Measurements from ENCODE around the gene OAS2.
"Not testable (repeated sequence)": the region's sequence is repeated elsewhere in the genome, so short reads cannot be mapped to it uniquely, and the experiment has no call there.

The OAS2 gene

GRCh38 chr12:112985642-112986290, 7.4 kb downstream of the OAS2 start:
- no peak for DNase-seq

GRCh38 chr12:112986291-112986800, 8.0 kb downstream of the OAS2 start:
- no peak for DNase-seq

GRCh38 chr12:112987561-112987960, 9.2 kb downstream of the OAS2 start:
- DNase-seq: no peak

- no peak for DNase-seq
Measured at GRCh38 chr12:112988224-112988623, 9.9 kb downstream of the OAS2 start.

GRCh38 chr12:112988823-112989385, 10.6 kb downstream of the OAS2 start:
- not testable (repeated sequence) for DNase-seq

DNA sequence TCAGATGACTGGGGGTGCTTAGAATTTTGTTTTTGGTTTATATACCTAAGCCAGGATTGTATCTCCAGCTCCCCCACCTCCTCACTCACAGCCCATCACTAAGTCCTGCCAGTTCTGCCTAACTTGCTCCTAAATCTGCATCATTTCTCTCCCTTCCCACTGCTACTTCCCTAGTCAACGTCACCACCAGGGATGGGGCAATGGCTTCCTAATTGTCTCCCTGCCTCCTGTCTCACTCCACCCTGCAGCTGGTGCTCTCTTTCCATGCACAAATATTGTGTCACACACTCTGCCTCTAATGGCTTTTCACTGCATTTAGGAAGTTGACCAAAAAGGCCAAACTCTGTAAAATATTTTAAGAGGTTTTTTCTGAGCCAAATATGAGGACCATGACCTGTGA, 11.5 kb downstream of the OAS2 start:
- no peak for DNase-seq

DNA sequence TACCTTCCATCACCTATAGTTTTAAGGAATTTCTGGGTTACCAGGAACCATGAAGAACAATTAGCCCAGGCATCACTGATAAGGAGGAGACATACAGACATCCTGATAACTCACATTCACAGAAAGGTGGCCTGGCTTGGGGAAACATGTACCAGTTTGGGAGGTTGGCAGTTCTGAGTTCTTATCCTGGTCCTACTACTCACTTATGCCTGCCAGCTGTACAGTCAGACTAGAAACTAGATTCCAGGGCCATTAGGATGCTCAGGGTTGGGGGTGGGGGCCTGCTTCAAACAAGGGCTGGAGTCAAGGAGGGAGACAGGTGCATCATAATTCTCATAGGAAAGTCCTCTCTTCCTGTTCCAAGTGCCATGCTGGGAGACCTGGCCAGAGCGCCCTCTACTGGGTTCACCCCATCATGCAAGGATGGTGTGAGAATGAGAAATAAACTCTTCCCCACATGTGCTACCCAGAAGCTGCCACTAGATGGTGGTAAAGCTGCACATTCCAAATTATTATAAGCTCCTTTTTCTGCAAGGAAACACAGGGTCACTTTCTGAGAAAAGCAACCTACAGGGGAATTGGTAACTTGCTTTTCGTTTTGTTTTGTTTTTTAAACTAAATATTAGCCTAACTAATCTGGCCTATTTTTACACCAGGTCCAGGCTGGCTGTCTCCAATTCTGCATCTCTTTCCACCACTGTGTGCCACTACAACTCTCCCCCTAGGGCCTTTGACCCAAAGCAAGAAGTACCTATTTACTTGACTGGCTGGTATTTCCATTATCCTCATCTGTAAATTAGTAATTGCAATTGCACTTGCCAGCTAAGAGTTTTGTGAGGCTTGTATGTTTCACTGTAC, 14.5 kb downstream of the OAS2 start:
- DNase-seq: peak; percentile 33

- no peak for DNase-seq
Measured at GRCh38 chr12:112995008-112995407, 16.7 kb downstream of the OAS2 start.

GRCh38 chr12:112996501-112996900, 18.2 kb downstream of the OAS2 start:
- DNase-seq: no peak

DNA sequence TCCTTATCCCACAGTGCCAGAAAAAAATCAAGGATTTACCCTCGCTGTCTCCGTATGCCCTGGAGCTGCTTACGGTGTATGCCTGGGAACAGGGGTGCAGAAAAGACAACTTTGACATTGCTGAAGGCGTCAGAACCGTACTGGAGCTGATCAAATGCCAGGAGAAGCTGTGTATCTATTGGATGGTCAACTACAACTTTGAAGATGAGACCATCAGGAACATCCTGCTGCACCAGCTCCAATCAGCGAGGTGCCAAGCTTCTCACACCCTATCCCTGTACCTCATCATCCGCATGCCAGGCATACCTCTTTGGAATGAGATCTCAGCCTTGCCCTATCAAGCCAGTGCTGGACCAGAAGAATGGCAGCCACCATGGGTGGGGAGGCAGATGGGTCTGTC, 19.2 kb downstream of the OAS2 start:
- no peak for DNase-seq

DNA sequence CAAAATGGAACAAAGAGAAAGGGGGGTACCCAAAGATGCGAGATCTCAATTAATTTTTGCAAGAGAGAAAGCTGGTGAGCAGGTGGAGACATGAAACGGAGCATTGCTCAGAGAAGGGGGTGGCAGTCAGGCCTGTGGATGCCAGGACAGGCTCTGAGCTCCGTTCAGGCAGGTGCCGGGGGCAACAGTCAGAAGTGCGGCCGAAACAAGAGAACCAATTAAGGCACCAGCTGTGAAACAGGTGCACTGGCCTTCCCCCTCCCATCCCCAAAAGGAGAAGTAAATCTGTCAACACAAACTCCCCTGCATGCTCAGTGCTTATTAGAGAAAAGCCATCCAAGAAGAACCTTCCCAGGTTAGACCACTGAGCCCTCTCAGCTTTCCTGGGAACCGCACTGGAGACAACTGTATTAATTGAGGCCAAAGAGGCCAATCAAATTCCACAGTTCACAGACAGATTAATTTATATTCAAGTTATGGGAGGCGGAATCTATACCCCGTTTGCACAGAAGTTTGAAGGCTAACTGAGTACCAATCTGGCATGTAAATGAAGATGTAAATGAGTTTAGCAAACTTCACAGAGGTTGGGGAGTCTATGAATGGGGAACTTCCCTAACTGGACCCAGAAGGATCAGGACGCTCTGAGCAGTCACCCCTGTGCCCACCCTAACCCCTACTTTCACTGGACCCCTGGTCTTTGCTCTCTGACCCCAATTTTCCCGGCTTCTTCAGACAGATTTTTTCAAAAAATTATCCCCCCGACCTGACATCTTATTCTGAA, 20.9 kb downstream of the OAS2 start:
- no peak for DNase-seq

DNA sequence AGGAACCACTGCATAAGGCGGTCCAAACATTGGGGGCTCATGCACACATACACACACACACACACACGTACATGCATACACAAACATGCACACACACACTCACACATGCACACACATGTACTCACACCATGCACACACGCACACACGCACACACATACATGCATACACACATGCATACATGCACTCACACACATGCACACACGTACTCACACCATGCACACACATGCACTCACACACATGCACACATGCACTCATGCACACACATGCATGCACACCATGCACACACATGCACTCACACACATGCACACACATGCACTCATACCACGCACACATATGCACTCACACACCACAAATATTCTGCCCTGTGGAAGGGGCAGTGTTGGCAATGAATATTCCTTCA, 22.1 kb downstream of the OAS2 start:
- no peak for DNase-seq

DNA sequence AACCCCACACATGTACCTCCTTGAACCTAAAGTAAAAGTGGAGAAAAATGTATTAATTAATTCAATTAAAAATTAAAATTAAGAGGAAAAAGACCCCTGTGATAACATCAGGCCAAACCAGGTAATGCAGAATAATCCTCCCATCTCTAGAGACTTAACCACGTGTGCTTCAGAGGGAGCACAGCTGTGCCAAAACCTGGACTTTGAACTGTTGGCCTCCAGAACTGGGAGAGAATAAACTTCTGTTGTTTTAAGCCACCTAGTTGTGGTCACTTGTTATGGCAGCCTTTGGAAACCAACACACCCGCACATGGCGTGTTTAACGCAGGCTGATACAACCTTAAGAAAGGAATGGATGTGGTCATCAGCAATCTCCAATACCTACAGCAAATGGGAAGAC, 23.8 kb downstream of the OAS2 start:
- DNase-seq: no peak

- no peak for DNase-seq
Measured at GRCh38 chr12:113002676-113003075, 24.4 kb downstream of the OAS2 start.

GRCh38 chr12:113003636-113004035, 25.3 kb downstream of the OAS2 start:
- no peak for DNase-seq

- no peak for DNase-seq
Measured at GRCh38 chr12:113005762-113006161, 27.4 kb downstream of the OAS2 start.

DNA sequence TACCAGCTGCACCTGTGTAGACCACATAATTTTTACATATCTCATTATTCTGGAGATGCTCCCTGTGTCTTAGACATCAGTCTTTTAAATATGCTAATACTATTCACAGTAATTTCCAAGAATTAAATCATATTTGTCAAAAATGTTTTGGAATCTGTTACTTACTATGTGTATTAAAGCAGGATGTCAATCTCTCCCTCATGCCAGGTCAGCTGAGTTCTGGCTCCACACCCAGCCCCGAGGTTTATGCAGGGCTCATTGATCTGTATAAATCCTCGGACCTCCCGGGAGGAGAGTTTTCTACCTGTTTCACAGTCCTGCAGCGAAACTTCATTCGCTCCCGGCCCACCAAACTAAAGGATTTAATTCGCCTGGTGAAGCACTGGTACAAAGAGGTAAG, 27.9 kb downstream of the OAS2 start:
- no peak for DNase-seq

GRCh38 chr12:113006641-113007040, 28.3 kb downstream of the OAS2 start:
- DNase-seq: no peak

DNA sequence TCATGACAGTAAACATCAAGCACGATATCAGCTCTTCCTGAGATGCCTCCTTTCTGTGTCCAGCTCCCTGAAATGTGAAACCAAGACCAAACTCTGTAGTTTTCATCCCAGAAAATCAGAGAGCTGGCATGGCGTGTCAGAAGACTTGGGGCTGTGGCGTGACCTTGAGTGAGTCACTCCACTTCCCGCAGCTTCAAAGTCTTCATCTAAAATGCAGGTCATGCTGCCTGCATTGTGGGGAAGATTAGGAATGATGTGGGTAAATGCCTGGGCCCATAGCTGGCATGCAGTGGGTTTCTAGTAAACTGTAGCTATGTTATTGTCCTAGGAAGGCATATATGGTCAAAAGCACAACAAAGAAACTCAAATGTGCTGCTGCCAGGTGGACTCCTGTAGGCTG, 28.8 kb downstream of the OAS2 start:
- no peak for DNase-seq

- DNase-seq: no peak
Measured at GRCh38 chr12:113010701-113011100, 32.4 kb downstream of the OAS2 start.

DNA sequence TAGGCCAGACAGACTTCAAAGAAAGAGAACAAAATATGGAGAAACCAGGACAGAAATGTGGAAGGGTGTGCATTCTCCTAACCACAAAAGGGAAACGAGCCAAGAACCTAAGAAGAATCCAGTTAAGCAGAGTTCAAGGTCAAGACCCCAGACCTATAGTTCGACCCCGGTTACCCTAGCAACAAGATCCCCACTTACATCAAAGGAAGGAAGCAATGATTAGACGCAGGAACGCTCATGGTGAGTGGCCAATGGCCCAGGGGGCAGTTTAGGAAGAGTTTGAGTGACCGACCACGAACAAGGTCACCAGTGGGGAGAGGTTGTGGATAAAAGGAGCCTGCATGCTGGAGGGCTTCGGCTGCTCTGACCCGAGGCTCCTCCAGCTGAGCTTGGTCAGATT, 36.2 kb downstream of the OAS2 start:
- DNase-seq: no peak

- DNase-seq: no peak
Measured at GRCh38 chr12:113016796-113017195, 38.5 kb downstream of the OAS2 start.

GRCh38 chr12:113019025-113019424, 40.7 kb downstream of the OAS2 start:
- DNase-seq: no peak

Measured in right kidney (tissue), 1 donor.